A549 (cell line): Measurements from ENCODE around the gene C5.

ENCODE experiments used
- BHLHE40 ChIP-seq: IDR thresholded peaks from 2 replicates; pipeline ENCODE4 v1.6.1; 2012; ENCODE audit warnings: low read depth, low read length, inconsistent platforms
- CBX2 ChIP-seq: fragments of 200-600 bp; sonication (generic); IDR thresholded peaks from 2 replicates; pipeline ENCODE4 v1.6.1; 2016; ENCODE audit warnings: low read depth, mild to moderate bottlenecking, borderline replicate concordance
- CEBPB ChIP-seq, 2 experiments: fragments of >200 bp in 1 of 2; sonication (Bioruptor Twin) in 1 of 2; formaldehyde crosslinking in 1 of 2; IDR thresholded peaks; 2 replicates each; pipeline ENCODE4 v1.6.1; 2012 to 2016
- CHD4 ChIP-seq: fragments of 200-600 bp; sonication (generic); IDR thresholded peaks from 2 replicates; pipeline ENCODE4 v1.6.1; 2016; ENCODE audit warnings: antibody characterized with exemption, mild to moderate bottlenecking, borderline replicate concordance
- CTCF ChIP-seq: fragments of >200 bp; sonication (Bioruptor Twin); formaldehyde crosslinking; IDR thresholded peaks from 3 replicates; pipeline ENCODE4 v1.5.1; 2016
- HDAC2 ChIP-seq: fragments of 200-600 bp; sonication (generic); IDR thresholded peaks from 2 replicates; pipeline ENCODE4 v1.6.1; 2016
- MAZ ChIP-seq: fragments of 150-350 bp; IDR thresholded peaks from 2 replicates; pipeline ENCODE4 v1.6.1; 2014; ENCODE audit warnings: antibody characterized with exemption, low read depth, low read length, borderline replicate concordance
- PHF8 ChIP-seq: fragments of 200-600 bp; sonication (generic); IDR thresholded peaks from 2 replicates; pipeline ENCODE4 v1.6.1; 2016; ENCODE audit warnings: low read depth, mild to moderate bottlenecking, antibody characterized with exemption, moderate library complexity, borderline replicate concordance
- POLR2A ChIP-seq: IDR thresholded peaks from 2 replicates; pipeline ENCODE4 v1.6.1; 2012; ENCODE audit warnings: mild to moderate bottlenecking, low read length
- RAD21 ChIP-seq, 2 experiments: fragments of >200 bp in 1 of 2; sonication (Bioruptor Twin) in 1 of 2; formaldehyde crosslinking in 1 of 2; IDR thresholded peaks in 1 of 2; conservative IDR thresholded peaks in 1 of 2; 2 replicates in 1 of 2; 3 replicates in 1 of 2; pipeline ENCODE4 v1.6.1; 2012 to 2018; ENCODE audit warnings: inconsistent platforms in 1 of 2
- RFX5 ChIP-seq: fragments of 450-650 bp; IDR thresholded peaks from 2 replicates; pipeline ENCODE4 v1.7.1; 2014; ENCODE audit warnings: antibody characterized with exemption, mild to moderate bottlenecking, moderate library complexity
- RNF2 ChIP-seq: fragments of 200-600 bp; sonication (generic); IDR thresholded peaks from 2 replicates; pipeline ENCODE4 v1.6.1; 2016; ENCODE audit warnings: low read depth, mild to moderate bottlenecking, antibody characterized with exemption, moderate library complexity, borderline replicate concordance
- TF ChIP-seq, protein P1 (sequence below): fragments of 150-350 bp; IDR thresholded peaks from 2 replicates; pipeline ENCODE4 v1.6.1; 2014; ENCODE audit warnings: low read depth, mild to moderate bottlenecking, low read length
- TF ChIP-seq, protein P2 (sequence below): fragments of 200-600 bp; sonication (generic); IDR thresholded peaks from 2 replicates; pipeline ENCODE4 v1.6.1; 2016; ENCODE audit warnings: antibody characterized with exemption, mild to moderate bottlenecking, moderate library complexity

- TF ChIP-seq BHLHE40: no peak
- TF ChIP-seq CEBPB (IDR thresholded peaks at IDR 0.05): no peak
- no peak for TF ChIP-seq CTCF
- TF ChIP-seq RNF2: no peak
- TF ChIP-seq, protein P1, sequence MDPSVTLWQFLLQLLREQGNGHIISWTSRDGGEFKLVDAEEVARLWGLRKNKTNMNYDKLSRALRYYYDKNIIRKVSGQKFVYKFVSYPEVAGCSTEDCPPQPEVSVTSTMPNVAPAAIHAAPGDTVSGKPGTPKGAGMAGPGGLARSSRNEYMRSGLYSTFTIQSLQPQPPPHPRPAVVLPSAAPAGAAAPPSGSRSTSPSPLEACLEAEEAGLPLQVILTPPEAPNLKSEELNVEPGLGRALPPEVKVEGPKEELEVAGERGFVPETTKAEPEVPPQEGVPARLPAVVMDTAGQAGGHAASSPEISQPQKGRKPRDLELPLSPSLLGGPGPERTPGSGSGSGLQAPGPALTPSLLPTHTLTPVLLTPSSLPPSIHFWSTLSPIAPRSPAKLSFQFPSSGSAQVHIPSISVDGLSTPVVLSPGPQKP: no peak
- TF ChIP-seq PHF8: no peak
- TF ChIP-seq POLR2A: no peak
- no peak for TF ChIP-seq RFX5
- TF ChIP-seq, protein P2, sequence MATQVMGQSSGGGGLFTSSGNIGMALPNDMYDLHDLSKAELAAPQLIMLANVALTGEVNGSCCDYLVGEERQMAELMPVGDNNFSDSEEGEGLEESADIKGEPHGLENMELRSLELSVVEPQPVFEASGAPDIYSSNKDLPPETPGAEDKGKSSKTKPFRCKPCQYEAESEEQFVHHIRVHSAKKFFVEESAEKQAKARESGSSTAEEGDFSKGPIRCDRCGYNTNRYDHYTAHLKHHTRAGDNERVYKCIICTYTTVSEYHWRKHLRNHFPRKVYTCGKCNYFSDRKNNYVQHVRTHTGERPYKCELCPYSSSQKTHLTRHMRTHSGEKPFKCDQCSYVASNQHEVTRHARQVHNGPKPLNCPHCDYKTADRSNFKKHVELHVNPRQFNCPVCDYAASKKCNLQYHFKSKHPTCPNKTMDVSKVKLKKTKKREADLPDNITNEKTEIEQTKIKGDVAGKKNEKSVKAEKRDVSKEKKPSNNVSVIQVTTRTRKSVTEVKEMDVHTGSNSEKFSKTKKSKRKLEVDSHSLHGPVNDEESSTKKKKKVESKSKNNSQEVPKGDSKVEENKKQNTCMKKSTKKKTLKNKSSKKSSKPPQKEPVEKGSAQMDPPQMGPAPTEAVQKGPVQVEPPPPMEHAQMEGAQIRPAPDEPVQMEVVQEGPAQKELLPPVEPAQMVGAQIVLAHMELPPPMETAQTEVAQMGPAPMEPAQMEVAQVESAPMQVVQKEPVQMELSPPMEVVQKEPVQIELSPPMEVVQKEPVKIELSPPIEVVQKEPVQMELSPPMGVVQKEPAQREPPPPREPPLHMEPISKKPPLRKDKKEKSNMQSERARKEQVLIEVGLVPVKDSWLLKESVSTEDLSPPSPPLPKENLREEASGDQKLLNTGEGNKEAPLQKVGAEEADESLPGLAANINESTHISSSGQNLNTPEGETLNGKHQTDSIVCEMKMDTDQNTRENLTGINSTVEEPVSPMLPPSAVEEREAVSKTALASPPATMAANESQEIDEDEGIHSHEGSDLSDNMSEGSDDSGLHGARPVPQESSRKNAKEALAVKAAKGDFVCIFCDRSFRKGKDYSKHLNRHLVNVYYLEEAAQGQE: no peak
- TF ChIP-seq CHD4: no peak
- no peak for TF ChIP-seq CBX2
- TF ChIP-seq HDAC2: no peak
- TF ChIP-seq RAD21 (conservative IDR thresholded peaks at IDR 0.05 in 1 of 2, IDR thresholded peaks at IDR 0.05 in 1 of 2): no peak
- no peak for TF ChIP-seq MAZ
Observed at GRCh38 chr9:120966013-120966369, 84.1 kb downstream of the C5 start.
